VCaP (cell line): ENCODE measurements around the gene PDE4D.
A peak's percentile ranks its signal among the peaks of the same experiment; 100 is the strongest.

Source experiments
- H3K27ac ChIP-seq: fragments of 450-650 bp; 2 replicates; pipeline ENCODE4 v1.5.1; 2017
- TF ChIP-seq, protein P1 (sequence below): fragments of 450-650 bp; conservative IDR thresholded peaks from 2 replicates; pipeline ENCODE4 v1.5.1; 2017; ENCODE audit warnings: mild to moderate bottlenecking, moderate library complexity

PDE4D gene

DNA sequence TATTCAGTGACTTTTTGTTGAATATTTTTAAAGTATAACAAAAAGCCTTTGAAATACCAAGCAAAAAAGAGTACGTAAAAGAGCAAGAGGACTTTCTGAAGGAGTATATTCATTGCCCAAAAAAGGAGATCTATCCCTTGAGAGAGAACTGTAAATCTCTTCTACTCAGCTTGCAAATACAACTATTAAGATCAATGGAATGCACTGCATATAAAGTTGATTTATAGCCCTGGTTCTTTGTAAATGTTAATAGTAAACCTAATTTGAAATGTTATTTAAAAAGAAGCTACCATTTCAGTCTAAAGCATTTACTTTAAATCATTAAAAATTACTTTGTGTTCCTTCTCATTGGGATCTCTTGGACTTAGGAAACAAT lies 168.1 kb downstream of the PDE4D start:
- TF ChIP-seq, protein P1, sequence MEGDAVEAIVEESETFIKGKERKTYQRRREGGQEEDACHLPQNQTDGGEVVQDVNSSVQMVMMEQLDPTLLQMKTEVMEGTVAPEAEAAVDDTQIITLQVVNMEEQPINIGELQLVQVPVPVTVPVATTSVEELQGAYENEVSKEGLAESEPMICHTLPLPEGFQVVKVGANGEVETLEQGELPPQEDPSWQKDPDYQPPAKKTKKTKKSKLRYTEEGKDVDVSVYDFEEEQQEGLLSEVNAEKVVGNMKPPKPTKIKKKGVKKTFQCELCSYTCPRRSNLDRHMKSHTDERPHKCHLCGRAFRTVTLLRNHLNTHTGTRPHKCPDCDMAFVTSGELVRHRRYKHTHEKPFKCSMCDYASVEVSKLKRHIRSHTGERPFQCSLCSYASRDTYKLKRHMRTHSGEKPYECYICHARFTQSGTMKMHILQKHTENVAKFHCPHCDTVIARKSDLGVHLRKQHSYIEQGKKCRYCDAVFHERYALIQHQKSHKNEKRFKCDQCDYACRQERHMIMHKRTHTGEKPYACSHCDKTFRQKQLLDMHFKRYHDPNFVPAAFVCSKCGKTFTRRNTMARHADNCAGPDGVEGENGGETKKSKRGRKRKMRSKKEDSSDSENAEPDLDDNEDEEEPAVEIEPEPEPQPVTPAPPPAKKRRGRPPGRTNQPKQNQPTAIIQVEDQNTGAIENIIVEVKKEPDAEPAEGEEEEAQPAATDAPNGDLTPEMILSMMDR = no peak
- no peak overlapping the region for H3K27ac ChIP-seq

DNA sequence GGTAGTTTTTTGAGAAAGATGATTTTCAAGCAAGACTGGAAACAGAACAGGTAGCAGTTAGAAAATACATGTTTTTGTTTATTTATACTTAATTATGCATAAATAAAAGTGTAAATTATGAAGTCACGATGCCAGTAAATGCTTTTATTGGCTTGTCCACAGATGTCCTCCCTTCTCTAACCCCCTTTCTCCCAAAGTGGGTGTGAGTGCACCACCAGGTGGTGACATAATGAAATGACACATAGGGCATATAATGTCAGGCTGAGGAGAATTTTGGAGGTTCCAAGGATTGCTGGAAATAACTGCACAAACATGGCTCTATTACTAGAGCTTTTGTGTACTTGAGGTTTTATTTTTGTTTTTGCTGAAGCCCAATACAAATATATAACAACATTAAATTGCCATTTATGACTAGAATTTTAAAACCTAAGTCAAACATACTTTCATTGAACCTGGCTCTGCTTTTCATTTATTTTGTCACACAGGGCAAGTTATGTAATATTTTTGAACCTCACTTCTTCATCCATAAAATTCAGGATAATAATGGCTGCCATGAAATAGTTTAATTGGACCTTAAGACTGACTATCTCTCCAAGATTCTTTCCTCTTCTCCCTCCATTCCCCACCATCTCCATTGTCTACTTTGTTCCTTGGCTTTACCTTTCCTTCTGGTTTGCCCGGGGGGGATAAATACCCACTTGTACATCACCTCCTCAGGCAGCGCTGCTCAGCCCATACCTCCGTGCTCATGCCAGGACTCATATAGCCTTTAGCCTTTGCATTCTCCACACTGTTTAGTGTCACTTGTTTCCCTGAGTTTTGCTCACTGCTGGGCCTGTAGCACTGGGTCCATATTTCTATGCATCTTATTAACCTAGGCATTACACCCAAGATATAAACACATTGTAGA lies 168.8 kb downstream of the PDE4D start:
- TF ChIP-seq, protein P1 = peak; percentile 90

DNA sequence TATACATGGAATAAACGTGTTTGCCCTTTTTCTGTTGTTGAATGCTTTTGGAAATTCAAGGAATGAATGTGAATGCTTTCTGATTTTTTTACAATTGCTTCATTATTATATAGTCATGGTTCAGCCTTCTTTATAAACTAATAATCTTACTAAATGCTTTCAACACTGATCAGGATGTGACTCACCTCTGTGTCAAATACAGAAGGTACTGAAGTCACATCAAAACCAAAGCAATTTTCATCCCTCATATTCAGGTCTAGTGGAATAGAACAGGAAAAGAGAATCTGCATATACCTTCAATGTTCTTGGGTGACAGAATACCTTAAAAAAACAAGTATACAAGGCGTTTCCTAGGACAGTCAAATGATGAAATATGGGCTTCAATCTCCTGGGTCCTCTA lies 170.7 kb downstream of the PDE4D start:
- TF ChIP-seq, protein P1 = no peak
- no peak overlapping the region for H3K27ac ChIP-seq

More for the DNA sequence above, 168.8 kb downstream of the PDE4D start:
- H3K27ac ChIP-seq = no peak overlapping the region

DNA sequence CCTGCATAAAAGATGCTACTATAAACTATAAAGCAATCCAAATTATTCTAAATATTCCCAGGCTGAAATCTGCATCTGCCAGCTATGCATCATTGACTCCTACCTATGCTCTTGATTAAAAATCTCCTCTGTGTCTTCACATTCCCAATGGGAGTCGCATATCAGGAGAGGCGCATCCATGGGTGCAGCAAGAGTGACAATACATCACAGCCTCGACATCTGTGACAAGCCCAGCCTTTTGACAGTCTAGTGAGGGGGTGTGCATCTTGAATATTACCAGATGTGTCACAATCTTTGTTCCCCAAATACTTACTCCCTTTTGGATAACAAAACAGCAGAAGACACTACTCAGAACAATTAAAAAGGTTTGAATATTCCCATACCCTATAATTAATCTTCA lies 171.8 kb downstream of the PDE4D start:
- TF ChIP-seq, protein P1 = no peak
- no peak overlapping the region for H3K27ac ChIP-seq

DNA sequence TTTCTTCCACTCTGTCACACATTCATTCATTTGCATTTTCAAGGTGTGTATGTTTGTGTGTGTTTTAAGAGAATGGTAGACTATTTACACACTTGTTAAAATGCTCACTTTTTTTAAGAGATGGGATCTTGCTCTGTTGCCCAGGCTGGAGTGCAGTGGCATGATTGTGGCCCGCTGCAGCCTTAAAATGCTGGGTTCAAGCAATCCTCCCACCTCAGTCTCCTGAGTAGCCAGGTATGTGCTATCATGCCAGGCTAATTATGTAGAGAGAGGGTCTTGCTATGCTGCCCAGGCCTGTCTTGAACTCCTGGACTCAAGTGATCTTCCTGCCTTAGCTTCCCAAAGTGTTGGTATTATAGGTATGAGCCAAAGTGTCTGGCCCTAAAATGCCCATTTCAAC lies 173.5 kb downstream of the PDE4D start:
- H3K27ac ChIP-seq = no peak overlapping the region
- TF ChIP-seq, protein P1 = no peak

DNA sequence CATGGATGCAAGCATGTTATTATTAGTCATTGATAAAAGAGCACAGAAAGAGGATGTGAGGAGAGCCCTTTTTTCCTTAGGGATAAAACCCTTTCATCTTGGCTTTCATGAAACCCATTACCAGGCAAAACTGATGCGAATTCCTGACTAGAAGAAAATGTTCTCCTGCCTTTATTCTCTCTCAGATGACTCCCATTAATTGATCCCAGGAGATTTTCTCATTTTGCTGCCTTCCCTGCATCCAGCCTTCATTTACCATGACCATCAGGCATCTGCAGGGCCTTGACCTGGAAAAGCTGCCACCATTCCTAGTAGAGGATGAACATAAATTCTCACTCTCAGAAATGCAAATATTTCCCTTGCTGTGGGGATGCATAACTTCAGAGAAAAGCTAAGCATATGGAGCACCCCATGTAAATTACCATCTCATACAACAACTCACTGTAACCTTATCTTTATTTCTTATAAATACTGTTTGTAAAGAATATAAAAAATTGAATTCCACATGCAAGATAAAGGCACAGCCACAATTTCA lies 176.5 kb downstream of the PDE4D start:
- no peak overlapping the region for H3K27ac ChIP-seq
- TF ChIP-seq, protein P1 = no peak

DNA sequence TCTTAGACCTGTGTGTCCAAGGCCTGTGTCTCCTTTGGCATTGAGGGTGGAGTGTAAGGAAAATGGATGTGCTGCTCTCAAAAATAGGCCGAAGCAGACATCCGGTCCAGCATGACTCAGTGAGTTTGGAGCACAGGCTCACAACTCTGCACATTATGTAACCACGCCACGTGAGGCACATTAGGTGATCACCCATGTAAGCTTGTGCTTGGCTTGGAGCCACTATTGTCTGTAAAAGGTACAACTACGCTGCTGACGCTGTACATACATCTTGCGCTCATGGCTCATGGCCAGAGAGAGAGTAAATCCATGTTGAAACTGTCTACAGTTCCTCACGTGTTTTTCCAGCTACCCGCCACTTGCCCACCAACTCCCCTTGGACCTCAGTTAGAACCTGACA lies 177.5 kb downstream of the PDE4D start:
- no peak overlapping the region for H3K27ac ChIP-seq

More for the DNA sequence above, 177.5 kb downstream of the PDE4D start:
- TF ChIP-seq, protein P1 = no peak
